Stomach (tissue), 9 donors: ENCODE measurements around the gene PROZ. TPM values are rescaled to one million over a fixed set of nuclear protein-coding genes. Genes with fewer than 3 reads are reported as not detected.

ENCODE experiments used
- DNase-seq, 2 donors: peaks; one replicate each; pipeline versions ENCODE4 v3.0.0 to v3.0.0-alpha.2; 2013 to 2019
- H3K27ac ChIP-seq, 5 donors: fragments of 200-600 bp in 4 of 5; sonication (generic) in 4 of 5; one replicate each; pipeline ENCODE4 v1.5.1; 2013 to 2019; ENCODE audit warnings: mild to moderate bottlenecking in 1 of 5, moderate library complexity in 1 of 5
- H3K27me3 ChIP-seq, 3 donors: fragments of 200-600 bp; sonication (generic); one replicate each; pipeline ENCODE4 v1.5.1; 2017 to 2019; ENCODE audit warnings: mixed run types in 1 of 3
- H3K36me3 ChIP-seq, 4 donors: fragments of 200-600 bp; sonication (generic); 1 replicate in 3 of 4; 2 replicates in 1 of 4; pipeline ENCODE4 v1.5.1; 2016 to 2019
- H3K4me1 ChIP-seq, 4 donors: fragments of 200-600 bp; sonication (generic); one replicate each; pipeline ENCODE4 v1.5.1; 2016 to 2019
- H3K4me3 ChIP-seq, 4 donors: fragments of 200-600 bp; sonication (generic) in 3 of 4; one replicate each; pipeline ENCODE4 v1.5.1; 2016 to 2019; ENCODE audit warnings: mild to moderate bottlenecking in 1 of 4
- H3K9me3 ChIP-seq, 4 donors: fragments of 200-600 bp; sonication (generic); one replicate each; pipeline ENCODE4 v1.5.1; 2016 to 2019
- EP300 ChIP-seq: sonication (generic); formaldehyde crosslinking; IDR thresholded peaks from one replicate; pipeline ENCODE4 v1.6.1; 2017; ENCODE audit warnings: antibody characterized with exemption
- POLR2A ChIP-seq, 4 donors: fragments of 450-650 bp; IDR thresholded peaks; one replicate each; pipeline ENCODE4 v1.6.1; 2016; ENCODE audit warnings: antibody characterized with exemption in 4 of 4, control low read depth in 2 of 4, mild to moderate bottlenecking in 1 of 4, moderate library complexity in 1 of 4
- POLR2AphosphoS5 ChIP-seq, 3 donors: sonication (generic); formaldehyde crosslinking; IDR thresholded peaks; one replicate each; pipeline ENCODE4 v1.6.1; 2016; ENCODE audit warnings: antibody characterized with exemption in 3 of 3
- WGBS, 5 donors: extraction: QIAGEN DNeasy Blood & Tissue Kit in 3 of 5; methylation state at CpG; one replicate each; pipeline versions ENCODE4 v1.1.5 to v1.1.7; 2013 to 2018; 5-methylcytosine and 5-hydroxymethylcytosine counted together
- intact Hi-C: fragments of 100-400 bp; cut with DNase I; formaldehyde crosslinking; loops from one replicate; pipeline ENCODE4 v1.15.1; 2023; ENCODE audit warnings: low total_unique reads
- polyA plus RNA-seq, 3 donors: library from polyadenylated mRNA; stranded (reverse); fragments of 200-250 nt; gene quantifications; one replicate each; pipeline ENCODE4 v1.2.3, GENCODE V29; 2013
- total RNA-seq, 5 donors: library from RNA; depleted of rRNA; stranded (reverse); fragments of >200 nt; gene quantifications; one replicate each; pipeline versions ENCODE4 v1.1.0 to v1.2.3, GENCODE V29; 2014 to 2016
- TF ChIP-seq, protein P1 (sequence below), 7 experiments: fragments of 450-650 bp in 4 of 7; fragments of 200-600 bp in 3 of 7; sonication (generic) in 3 of 7; IDR thresholded peaks; one replicate each; pipeline ENCODE4 v1.5.1; 2016 to 2019; ENCODE audit warnings: antibody characterized with exemption in 7 of 7, control low read depth in 2 of 7, mild to moderate bottlenecking in 1 of 7
- donor health status: healthy with polysubstance abuse.
- donor health status: Bipolar disorder and iron deficiency.
- donor health status: healthy.

Gene PROZ
- total and polyA plus RNA-seq, 8 donors = 0.08 to 1.9 TPM; not detected in 6

DNA sequence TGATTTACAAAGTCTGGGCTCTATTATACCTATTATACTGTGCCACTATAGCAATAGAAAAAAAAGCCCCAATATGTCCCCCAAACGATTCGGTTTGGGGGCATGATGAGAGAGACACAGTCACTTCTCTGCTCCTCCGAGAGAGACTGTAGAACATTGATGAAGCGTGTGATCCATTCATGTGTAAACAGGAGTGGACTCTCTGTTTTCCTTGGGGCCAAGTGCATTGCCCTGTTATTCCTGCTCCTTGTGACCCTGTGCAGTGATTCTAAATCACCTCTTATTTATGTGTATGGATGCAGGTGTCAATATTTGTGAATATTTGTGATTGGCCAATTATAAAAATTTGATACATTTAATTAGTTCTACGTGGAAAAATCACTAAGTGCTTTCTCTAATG is 18.9 kb upstream of the PROZ start:
- H3K27me3 ChIP-seq = no peaks in the 10 kb centered on the region
- H3K4me1 ChIP-seq = no peaks in the 10 kb centered on the region
- DNase-seq = no peak
- peaks cover 0 to 12% (median 0%) of the 10 kb centered on the region in 4 donors for H3K36me3 ChIP-seq
- intact Hi-C loops = no loop called here
- no peak overlapping the region for H3K4me3 ChIP-seq
- no peak for TF ChIP-seq POLR2AphosphoS5 (IDR thresholded peaks at IDR 0.05)
- H3K27ac ChIP-seq = no peak overlapping the region
- H3K9me3 ChIP-seq = no peaks in the 10 kb centered on the region
- WGBS, 5 donors = 77 to 82% (median 80%) methylated on average over 5 of the region's 5 CpGs

DNA sequence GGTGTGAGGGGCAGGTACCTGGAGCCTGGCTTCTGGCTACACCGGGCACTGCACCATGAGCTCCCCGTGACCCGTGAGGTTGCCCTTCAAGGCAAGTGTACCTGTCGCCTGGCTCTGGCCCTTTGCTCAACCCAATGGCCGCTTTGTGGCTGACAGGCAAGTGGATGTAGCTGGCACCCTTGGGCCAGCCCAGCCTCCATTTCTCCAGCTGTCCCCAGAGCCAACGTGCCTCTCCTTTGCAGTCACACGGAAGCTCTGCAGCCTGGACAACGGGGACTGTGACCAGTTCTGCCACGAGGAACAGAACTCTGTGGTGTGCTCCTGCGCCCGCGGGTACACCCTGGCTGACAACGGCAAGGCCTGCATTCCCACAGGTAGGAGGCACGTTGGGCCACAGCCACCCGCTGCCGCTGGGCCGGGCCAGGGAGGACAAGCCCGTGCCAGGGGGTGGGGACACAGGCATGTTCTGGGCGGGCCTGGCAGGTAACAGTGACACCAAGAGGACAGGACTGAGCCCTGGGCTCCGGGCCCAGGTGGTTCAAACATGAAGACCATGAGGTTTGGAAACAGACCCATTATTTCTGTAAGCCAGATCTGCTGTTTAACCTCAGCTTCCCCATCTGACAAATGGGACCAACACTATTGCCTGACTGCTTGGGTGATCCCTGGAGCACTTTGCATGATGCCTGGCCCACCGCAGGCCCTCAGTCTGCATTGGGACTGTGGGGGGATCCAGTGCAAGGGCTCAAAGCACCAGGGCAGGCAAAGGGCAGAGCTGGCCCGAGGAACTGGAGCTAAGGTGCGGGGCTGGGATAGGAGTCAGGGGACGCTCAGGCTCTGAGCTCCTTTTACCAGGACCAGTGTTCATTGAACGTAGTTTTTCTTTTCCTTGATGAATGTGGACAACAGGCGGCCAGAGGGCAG is 17.5 kb upstream of the PROZ start:
- Histone ChIP-seq H3K27me3 (no peaks in the 10 kb centered on the region), H3K4me1 (no peaks in the 10 kb centered on the region), H3K9me3 (no peaks in the 10 kb centered on the region), H3K36me3 (peaks cover 0 to 12% (median 0%) of the 10 kb centered on the region in 4 donors), H3K27ac (no peak overlapping the region), H3K4me3 (no peak overlapping the region)
- intact Hi-C loops = no loop called here
- DNase-seq = peak in 1 of 2 donors; percentile 10
- no peak for TF ChIP-seq EP300
- no peak for TF ChIP-seq POLR2A (IDR thresholded peaks at IDR 0.05)
- TF ChIP-seq, protein P1, sequence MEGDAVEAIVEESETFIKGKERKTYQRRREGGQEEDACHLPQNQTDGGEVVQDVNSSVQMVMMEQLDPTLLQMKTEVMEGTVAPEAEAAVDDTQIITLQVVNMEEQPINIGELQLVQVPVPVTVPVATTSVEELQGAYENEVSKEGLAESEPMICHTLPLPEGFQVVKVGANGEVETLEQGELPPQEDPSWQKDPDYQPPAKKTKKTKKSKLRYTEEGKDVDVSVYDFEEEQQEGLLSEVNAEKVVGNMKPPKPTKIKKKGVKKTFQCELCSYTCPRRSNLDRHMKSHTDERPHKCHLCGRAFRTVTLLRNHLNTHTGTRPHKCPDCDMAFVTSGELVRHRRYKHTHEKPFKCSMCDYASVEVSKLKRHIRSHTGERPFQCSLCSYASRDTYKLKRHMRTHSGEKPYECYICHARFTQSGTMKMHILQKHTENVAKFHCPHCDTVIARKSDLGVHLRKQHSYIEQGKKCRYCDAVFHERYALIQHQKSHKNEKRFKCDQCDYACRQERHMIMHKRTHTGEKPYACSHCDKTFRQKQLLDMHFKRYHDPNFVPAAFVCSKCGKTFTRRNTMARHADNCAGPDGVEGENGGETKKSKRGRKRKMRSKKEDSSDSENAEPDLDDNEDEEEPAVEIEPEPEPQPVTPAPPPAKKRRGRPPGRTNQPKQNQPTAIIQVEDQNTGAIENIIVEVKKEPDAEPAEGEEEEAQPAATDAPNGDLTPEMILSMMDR (IDR thresholded peaks at IDR 0.05) = no peak
- TF ChIP-seq POLR2AphosphoS5 (IDR thresholded peaks at IDR 0.05) = no peak
- 88 to 92% (median 89%) methylated on average over 25 to 26 of the region's 26 CpGs for WGBS, 5 donors

DNA sequence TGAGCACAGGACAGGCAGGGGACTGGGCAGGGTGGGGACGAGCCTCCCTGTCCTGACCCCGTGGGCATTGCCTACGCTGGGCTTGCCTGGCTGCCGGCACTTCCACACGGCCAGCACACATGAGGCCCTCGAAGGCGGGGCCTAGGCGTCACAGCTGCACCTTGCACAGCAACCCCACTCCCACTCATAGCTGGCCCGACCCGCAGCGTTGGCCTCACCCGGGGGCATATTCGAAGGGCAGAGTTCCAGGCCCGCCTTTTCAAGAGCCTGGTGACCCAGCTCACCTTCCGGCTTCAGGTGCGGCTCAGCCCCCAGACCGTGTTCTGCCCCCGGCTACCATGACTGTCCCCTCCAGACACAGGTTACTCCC is 16.9 kb upstream of the PROZ start:
- no peaks in the 10 kb centered on the region for H3K9me3 ChIP-seq
- peaks cover 0 to 12% (median 0%) of the 10 kb centered on the region in 4 donors for H3K36me3 ChIP-seq
- DNase-seq = no peak
- no peak overlapping the region for H3K27ac ChIP-seq
- H3K27me3 ChIP-seq = no peaks in the 10 kb centered on the region
- H3K4me1 ChIP-seq = no peaks in the 10 kb centered on the region
- TF ChIP-seq EP300 = no peak
- no peak for TF ChIP-seq POLR2A (IDR thresholded peaks at IDR 0.05)
- TF ChIP-seq, protein P1 (IDR thresholded peaks at IDR 0.05) = no peak
- no peak for TF ChIP-seq POLR2AphosphoS5 (IDR thresholded peaks at IDR 0.05)
- WGBS, 5 donors = 75 to 94% (median 88%) methylated on average over 15 to 18 of the region's 18 CpGs
- H3K4me3 ChIP-seq = no peak overlapping the region
- intact Hi-C loops = no loop called here

DNA sequence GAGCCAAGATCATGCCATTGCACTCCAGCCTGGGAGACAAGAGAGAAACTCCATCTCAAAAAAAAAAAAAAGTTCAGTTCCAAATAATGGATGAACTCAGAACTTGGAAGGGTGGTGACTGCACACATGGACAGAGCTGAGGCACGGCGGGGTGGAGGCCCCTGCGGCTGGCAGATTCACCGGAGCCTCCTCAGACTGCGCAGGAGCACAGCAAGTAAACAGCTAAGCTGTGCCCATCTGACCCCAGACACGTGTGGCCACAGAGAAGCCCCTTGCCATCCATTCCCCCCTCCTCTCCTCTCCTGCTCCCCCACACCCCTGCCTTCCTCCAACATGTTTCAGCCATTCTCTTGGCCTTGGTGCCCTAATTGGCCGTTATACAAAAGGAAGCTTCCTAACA is 15.6 kb upstream of the PROZ start:
- no peaks in the 10 kb centered on the region for H3K4me1 ChIP-seq
- no peak for DNase-seq
- H3K27ac ChIP-seq = no peak overlapping the region
- intact Hi-C loops = no loop called here
- no peaks in the 10 kb centered on the region for H3K9me3 ChIP-seq
- H3K27me3 ChIP-seq = no peaks in the 10 kb centered on the region
- H3K36me3 ChIP-seq = peaks cover 0 to 12% (median 0%) of the 10 kb centered on the region in 4 donors
- WGBS, 5 donors = 82 to 90% (median 87%) methylated on average over 7 of the region's 7 CpGs
- no peak overlapping the region for H3K4me3 ChIP-seq
- TF ChIP-seq POLR2AphosphoS5 (IDR thresholded peaks at IDR 0.05) = no peak
- no peak for TF ChIP-seq POLR2A (IDR thresholded peaks at IDR 0.05)
- TF ChIP-seq, protein P1 (IDR thresholded peaks at IDR 0.05) = no peak
- no peak for TF ChIP-seq EP300
